GM12878 (cell line): Measurements from ENCODE around the gene NOL4L. TPM values are rescaled to one million over a fixed set of nuclear protein-coding genes. Genes with fewer than 3 reads are reported as not detected.

ENCODE experiments used
- ATAC-seq: fragments of 200-7000 bp; cut with Tn5 transposase; 3 replicates; pipeline ENCODE4 v1.9.1; 2020; ENCODE audit warnings: mild to moderate bottlenecking, moderate library complexity
- BruUV-seq: library from RNA; stranded (reverse); fragments of 400-500 nt; replicated peaks from 2 replicates; lab custom pipeline; 2021; lab: Mats Ljungman, UMichigan
- CTCF ChIA-PET: fragments of 300-600 bp; sonication (Branson Sonifier 250); formaldehyde crosslinking; extraction: SDS; loops from one replicate; lab custom pipeline; 2021; ENCODE audit warnings: inconsistent platforms; lab: Yijun Ruan, JAX
- POLR2A ChIA-PET: fragments of 350-600 bp; formaldehyde crosslinking; extraction: SDS; loops from one replicate; lab custom pipeline; 2021; ENCODE audit warnings: inconsistent platforms; lab: Charles Lee
- RAD21 ChIA-PET: fragments of 300-600 bp; sonication (Branson Sonifier 250); formaldehyde crosslinking; loops from one replicate; lab custom pipeline; 2023; ENCODE audit warnings: antibody characterized with exemption; ENCODE audit not compliant: unreplicated experiment; lab: Charles Lee
- SMC1A ChIA-PET: fragments of 300-600 bp; sonication (Branson Sonifier 250); formaldehyde crosslinking; loops from one replicate; lab custom pipeline; 2023; ENCODE audit not compliant: unreplicated experiment, uncharacterized antibody; lab: Charles Lee
- DNase-seq: peaks from one replicate; pipeline ENCODE4 v3.0.0-alpha.2; 2011; ENCODE audit warnings: low read depth, low spot score
- FAIRE-seq: peaks from 3 replicates; lab custom pipeline; 2011; peaks lifted over from hg19 to GRCh38; lab: Jason Lieb, UNC
- H2AFZ ChIP-seq: 2 replicates; pipeline ENCODE4 v1.6.0; 2011; ENCODE audit warnings: low read depth, low read length, control low read depth; ENCODE audit not compliant: control insufficient read depth
- H3K27ac ChIP-seq: 2 replicates; pipeline ENCODE4 v1.5.1; 2011; ENCODE audit warnings: control low read depth; ENCODE audit not compliant: control insufficient read depth, insufficient read depth
- H3K27me3 ChIP-seq, 2 experiments: replicated peaks in 1 of 2; 2 replicates each; pipeline versions ENCODE4 v1.6.0 to v1.6.1; 2011; ENCODE audit warnings: low read length in 1 of 2; ENCODE audit not compliant: control insufficient read depth in 2 of 2, insufficient read depth in 2 of 2
- H3K36me3 ChIP-seq, 2 experiments: 2 replicates each; pipeline ENCODE4 v1.5.1; 2011; ENCODE audit warnings: low read length in 1 of 2; ENCODE audit not compliant: control insufficient read depth in 2 of 2, insufficient read depth in 2 of 2
- H3K4me1 ChIP-seq: 2 replicates; pipeline ENCODE4 v1.6.1; 2011; ENCODE audit warnings: mild to moderate bottlenecking, low read length, moderate library complexity, mixed read lengths; ENCODE audit not compliant: control insufficient read depth, insufficient read depth
- H3K4me2 ChIP-seq: 2 replicates; pipeline ENCODE4 v1.6.0; 2011; ENCODE audit warnings: control low read depth; ENCODE audit not compliant: control insufficient read depth, insufficient read depth
- H3K4me3 ChIP-seq: fragments of 200-600 bp; sonication (generic); 2 replicates; pipeline ENCODE4 v1.5.1; 2016
- H3K79me2 ChIP-seq: 2 replicates; pipeline ENCODE4 v1.6.0; 2011; ENCODE audit warnings: low read length; ENCODE audit not compliant: control insufficient read depth, insufficient read depth
- H3K9ac ChIP-seq: 2 replicates; pipeline ENCODE4 v1.8.0; 2011; ENCODE audit warnings: low read length, control low read depth, mixed read lengths; ENCODE audit not compliant: control insufficient read depth, insufficient read depth
- H3K9me3 ChIP-seq: replicated peaks from 3 replicates; pipeline ENCODE4 v1.5.1; 2011; ENCODE audit warnings: mild to moderate bottlenecking, low read length; ENCODE audit not compliant: control insufficient read depth, insufficient read depth
- H4K20me1 ChIP-seq: 2 replicates; pipeline ENCODE4 v1.6.0; 2011; ENCODE audit not compliant: control insufficient read depth, insufficient read depth
- CEBPB ChIP-seq, 2 experiments: fragments of 150-350 bp in 1 of 2; IDR thresholded peaks; 2 replicates each; pipeline ENCODE4 v1.6.1; 2012 to 2014; ENCODE audit warnings: low read depth in 2 of 2, low read length in 2 of 2, borderline replicate concordance in 1 of 2, inconsistent platforms in 1 of 2
- EP300 ChIP-seq, 2 experiments: fragments of 150-350 bp in 1 of 2; IDR thresholded peaks; 2 replicates each; pipeline ENCODE4 v1.6.1; 2011 to 2012; ENCODE audit warnings: low read depth in 2 of 2, low read length in 2 of 2, borderline replicate concordance in 1 of 2, improper control_type of control experiment in 1 of 2, inconsistent platforms in 1 of 2; ENCODE audit not compliant: control insufficient read depth in 1 of 2
- ESRRA ChIP-seq: IDR thresholded peaks from 2 replicates; pipeline ENCODE4 v1.6.1; 2012; ENCODE audit warnings: mild to moderate bottlenecking, low read length, improper control_type of control experiment
- EZH2 ChIP-seq: IDR thresholded peaks from 2 replicates; pipeline ENCODE4 v1.6.1; 2012; ENCODE audit warnings: low read depth, mild to moderate bottlenecking, control low read depth, inconsistent platforms, low read length, borderline replicate concordance; ENCODE audit not compliant: control insufficient read depth
- HCFC1 ChIP-seq: fragments of 150-350 bp; IDR thresholded peaks from 2 replicates; pipeline ENCODE4 v1.6.1; 2014; ENCODE audit warnings: low read length
- HDGF ChIP-seq: fragments of 450-650 bp; IDR thresholded peaks from 2 replicates; pipeline ENCODE4 v1.6.1; 2016; ENCODE audit warnings: antibody characterized with exemption
- JUND ChIP-seq: IDR thresholded peaks from 2 replicates; pipeline ENCODE4 v1.6.1; 2012; ENCODE audit warnings: low read depth, mild to moderate bottlenecking, low read length, improper control_type of control experiment, moderate library complexity
- LARP7 ChIP-seq: fragments of 450-650 bp; IDR thresholded peaks from 2 replicates; pipeline ENCODE4 v1.6.1; 2017; ENCODE audit warnings: mild to moderate bottlenecking
- MYC ChIP-seq: IDR thresholded peaks from 2 replicates; pipeline ENCODE4 v1.6.1; 2011; ENCODE audit warnings: mild to moderate bottlenecking, low read length, moderate library complexity, inconsistent platforms; ENCODE audit not compliant: insufficient read depth, insufficient replicate concordance, insufficient read length, severe bottlenecking
- POLR2AphosphoS5 ChIP-seq: IDR thresholded peaks from 2 replicates; pipeline ENCODE4 v1.6.1; 2011; ENCODE audit warnings: mild to moderate bottlenecking, low read length, inconsistent platforms
- RCOR1 ChIP-seq: conservative IDR thresholded peaks from 2 replicates; pipeline ENCODE4 v1.6.1; 2012; ENCODE audit warnings: low read depth, low read length, improper control_type of control experiment
- SIX5 ChIP-seq: IDR thresholded peaks from 2 replicates; pipeline ENCODE4 v1.6.1; 2011; ENCODE audit warnings: mild to moderate bottlenecking, low read depth, low read length, moderate library complexity; ENCODE audit not compliant: severe bottlenecking
- SMAD1 ChIP-seq: fragments of 450-650 bp; IDR thresholded peaks from 2 replicates; pipeline ENCODE4 v1.6.1; 2018; ENCODE audit warnings: mild to moderate bottlenecking, low read depth; ENCODE audit not compliant: partially characterized antibody
- WGBS: methylation state at CpG from one replicate; pipeline ENCODE4 v1.1.6; 2016; ENCODE audit warnings: low lambda C conversion rate; ENCODE audit not compliant: insufficient replicate concordance, insufficient coverage; ENCODE audit errors: missing lambda C conversion rate; 5-methylcytosine and 5-hydroxymethylcytosine counted together
- in situ Hi-C: fragments of 300-500 bp; cut with MboI; formaldehyde crosslinking; loops from 9 replicates; pipeline ENCODE4 v1.14.3; 2018; ENCODE audit warnings: mixed read lengths
- intact Hi-C: fragments of 100-400 bp; cut with micrococcal nuclease; formaldehyde crosslinking; loops from one replicate; pipeline ENCODE4 v1.14.2; 2022; ENCODE audit not compliant: unreplicated experiment
- polyA plus RNA-seq, 11 experiments: library from polyadenylated mRNA; depleted of rRNA in 4 of 11; unstranded in 6 of 11; stranded (reverse) in 5 of 11; fragments of >200 nt; fragmentation: Nextera tagmentation in 4 of 11; fragmentation: Illumina TruSeq in 1 of 11; extraction: Ambion mirVana in 4 of 11; extraction: Trizol in 1 of 11; gene quantifications; 1 replicate in 1 of 11; 2 replicates in 10 of 11; pipeline versions ENCODE4 v1.2.1 to v1.2.3, GENCODE V29; 2011 to 2016; ENCODE audit warnings: inconsistent platforms in 2 of 11, missing spikeins in 2 of 11, low read depth in 1 of 11
- total RNA-seq, 4 experiments: library from RNA; depleted of rRNA in 3 of 4; stranded (reverse); fragments of >200 nt in 3 of 4; fragmentation: Illumina TruSeq in 1 of 4; extraction: Trizol in 1 of 4; gene quantifications; 2 replicates each; pipeline versions ENCODE4 v1.2.1 to v1.2.3, GENCODE V29; 2013 to 2021
- TF ChIP-seq, protein P1 (sequence below): fragments of 450-650 bp; IDR thresholded peaks from 2 replicates; pipeline ENCODE4 v1.6.1; 2018; ENCODE audit warnings: mild to moderate bottlenecking, low read depth, moderate library complexity; ENCODE audit not compliant: partially characterized antibody

NOL4L gene
- total and polyA plus RNA-seq, 10 of the 15 experiments (the other 5 are each of a cell fraction or from before 2014, with no cell fraction given), result 2.3 to 24.0 (median 8.0) TPM

DNA sequence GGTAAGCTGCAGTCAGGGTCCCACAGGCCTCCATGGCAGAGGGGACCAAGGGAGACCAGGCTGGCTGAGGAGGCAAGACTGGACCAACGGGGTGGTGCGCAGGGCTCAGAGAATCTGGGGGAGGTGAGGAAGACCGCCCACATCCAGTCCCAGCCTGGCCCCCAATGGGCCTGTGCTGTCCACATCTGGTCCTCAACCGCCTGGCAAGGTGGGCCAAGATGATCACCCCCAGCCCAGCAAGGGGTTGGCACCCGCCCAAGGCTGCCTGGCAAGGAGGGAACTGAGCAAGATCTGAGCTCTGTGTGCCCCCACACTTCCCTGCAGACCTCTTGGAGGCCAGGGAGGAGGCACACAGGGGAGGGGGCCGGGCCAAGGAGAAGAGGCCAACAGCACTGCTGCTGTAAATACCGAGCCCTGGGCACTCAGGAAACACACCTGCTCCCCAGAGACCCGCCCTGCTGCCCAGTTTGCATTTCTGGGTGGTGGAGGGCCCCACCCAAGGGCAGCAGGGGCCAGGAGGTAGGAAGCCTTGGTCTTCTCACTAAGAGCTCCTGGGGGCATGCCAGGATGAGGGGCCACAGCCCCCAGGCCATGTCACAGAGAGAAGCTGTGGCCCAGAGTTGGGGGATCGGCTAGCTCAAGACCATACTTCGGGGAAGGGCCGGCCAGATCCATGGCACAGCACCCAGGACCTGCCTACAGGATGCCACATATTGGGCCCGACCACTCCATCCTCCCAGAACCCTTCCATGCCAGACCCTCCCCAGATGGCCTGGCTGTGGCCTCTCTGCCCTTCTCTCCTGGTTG is 117.4 kb downstream of the NOL4L start:
- H3K4me3 ChIP-seq, result no peak overlapping the region
- H2AFZ ChIP-seq, result no peak overlapping the region
- DNase-seq (no peak), FAIRE-seq (no peak), ATAC-seq (no peak)
- no peaks in the 10 kb centered on the region for H3K4me1 ChIP-seq
- no TSS peak for BruUV-seq
- H3K79me2 ChIP-seq, result no peaks in the 10 kb centered on the region
- no peak for TF ChIP-seq LARP7
- TF ChIP-seq, protein P1, sequence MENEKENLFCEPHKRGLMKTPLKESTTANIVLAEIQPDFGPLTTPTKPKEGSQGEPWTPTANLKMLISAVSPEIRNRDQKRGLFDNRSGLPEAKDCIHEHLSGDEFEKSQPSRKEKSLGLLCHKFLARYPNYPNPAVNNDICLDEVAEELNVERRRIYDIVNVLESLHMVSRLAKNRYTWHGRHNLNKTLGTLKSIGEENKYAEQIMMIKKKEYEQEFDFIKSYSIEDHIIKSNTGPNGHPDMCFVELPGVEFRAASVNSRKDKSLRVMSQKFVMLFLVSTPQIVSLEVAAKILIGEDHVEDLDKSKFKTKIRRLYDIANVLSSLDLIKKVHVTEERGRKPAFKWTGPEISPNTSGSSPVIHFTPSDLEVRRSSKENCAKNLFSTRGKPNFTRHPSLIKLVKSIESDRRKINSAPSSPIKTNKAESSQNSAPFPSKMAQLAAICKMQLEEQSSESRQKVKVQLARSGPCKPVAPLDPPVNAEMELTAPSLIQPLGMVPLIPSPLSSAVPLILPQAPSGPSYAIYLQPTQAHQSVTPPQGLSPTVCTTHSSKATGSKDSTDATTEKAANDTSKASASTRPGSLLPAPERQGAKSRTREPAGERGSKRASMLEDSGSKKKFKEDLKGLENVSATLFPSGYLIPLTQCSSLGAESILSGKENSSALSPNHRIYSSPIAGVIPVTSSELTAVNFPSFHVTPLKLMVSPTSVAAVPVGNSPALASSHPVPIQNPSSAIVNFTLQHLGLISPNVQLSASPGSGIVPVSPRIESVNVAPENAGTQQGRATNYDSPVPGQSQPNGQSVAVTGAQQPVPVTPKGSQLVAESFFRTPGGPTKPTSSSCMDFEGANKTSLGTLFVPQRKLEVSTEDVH, result no peak
- TF ChIP-seq HCFC1, result no peak
- TF ChIP-seq HDGF, result no peak
- no peak for TF ChIP-seq CEBPB (IDR thresholded peaks at IDR 0.05; ENCODE audit: borderline replicate concordance in 1 of 2, low read depth in 2 of 2, low read length in 2 of 2)
- no peak for TF ChIP-seq JUND
- no peak for TF ChIP-seq SIX5
- TF ChIP-seq POLR2AphosphoS5, result no peak
- TF ChIP-seq EZH2, result no peak
- TF ChIP-seq MYC, result no peak
- no peak for TF ChIP-seq EP300 (IDR thresholded peaks at IDR 0.05; ENCODE audit: borderline replicate concordance in 1 of 2, control insufficient read depth in 1 of 2, low read depth in 2 of 2, low read length in 2 of 2)
- no peak for TF ChIP-seq SMAD1
- TF ChIP-seq RCOR1, result no peak
- TF ChIP-seq ESRRA, result no peak
- H3K9me3 ChIP-seq, result no peaks in the 10 kb centered on the region
- no peaks in the 10 kb centered on the region; a peak in 1 of 4 replicates for H3K36me3 ChIP-seq
- WGBS, result 33% methylated on average over 12 of the region's 12 CpGs
- intact Hi-C loops, result no loop called here
- no peaks in the 10 kb centered on the region for H3K27me3 ChIP-seq
- in situ Hi-C loops, result no loop called here
- CTCF ChIA-PET, result interaction anchor here (0.8 to 1.1 kb wide), 2 partner anchors 32 to 184 kb away, joined by 3 read pairs; no protein-coding TSS in a partner anchor
- H3K9ac ChIP-seq, result no peak overlapping the region
- no peak overlapping the region for H3K27ac ChIP-seq
- POLR2A ChIA-PET, result no interaction called here
- RAD21 ChIA-PET, result no interaction called here
- SMC1A ChIA-PET, result interaction anchor here (0.9 kb wide), 1 partner anchor 55 kb away, joined by 4 read pairs; no protein-coding TSS in a partner anchor
- no peaks in the 10 kb centered on the region for H4K20me1 ChIP-seq
- H3K4me2 ChIP-seq, result no peak overlapping the region
